Activated CD4-positive, alpha-beta T cell treated with anti-CD3 and anti-CD28 coated beads for 36 hours (primary cell): ENCODE results near the gene TPCN2. TPM values are rescaled to one million over a fixed set of nuclear protein-coding genes. Genes with fewer than 3 reads are reported as not detected.

ENCODE experiments used
- ATAC-seq: fragments of 200-7000 bp; cut with Tn5 transposase; one replicate; pipeline ENCODE4 v1.10.0; 2021; ENCODE audit warnings: mild to moderate bottlenecking, moderate library complexity
- CTCF ChIA-PET: fragments of 350-600 bp; sonication (Branson Sonifier 250); formaldehyde crosslinking; loops from one replicate; lab custom pipeline; 2021; ENCODE audit warnings: antibody characterized with exemption; lab: Charles Lee
- POLR2A ChIA-PET: fragments of 350-600 bp; sonication (Branson Sonifier 250); formaldehyde crosslinking; loops from one replicate; lab custom pipeline; 2021; ENCODE audit warnings: antibody characterized with exemption, inconsistent platforms; lab: Charles Lee
- DNase-seq: peaks from one replicate; pipeline ENCODE4 v3.0.0-alpha.2; 2020
- H3K27ac Mint-ChIP-seq: one replicate; pipeline ENCODE4 v1.8.0; 2021; ENCODE audit warnings: mixed read lengths
- H3K27me3 Mint-ChIP-seq: one replicate; pipeline ENCODE4 v1.8.0; 2021; ENCODE audit warnings: mixed read lengths
- H3K36me3 Mint-ChIP-seq: one replicate; pipeline ENCODE4 v1.8.0; 2021; ENCODE audit warnings: low read depth, mixed read lengths
- H3K4me1 Mint-ChIP-seq: one replicate; pipeline ENCODE4 v1.8.0; 2021; ENCODE audit warnings: mixed read lengths
- H3K4me3 Mint-ChIP-seq: one replicate; pipeline ENCODE4 v1.8.0; 2021; ENCODE audit warnings: mild to moderate bottlenecking, moderate library complexity, mixed read lengths
- H3K9me3 Mint-ChIP-seq: one replicate; pipeline ENCODE4 v1.8.0; 2021; ENCODE audit warnings: low read depth, mixed read lengths
- intact Hi-C, 2 experiments: fragments of 100-400 bp; cut with DNase I in 1 of 2; cut with micrococcal nuclease in 1 of 2; formaldehyde crosslinking; loops; one replicate each; pipeline versions ENCODE4 v1.14.2 to v1.15.1; 2022 to 2024; cut with DNase I, micrococcal nuclease
- total RNA-seq, 2 experiments: library from RNA; stranded (reverse); gene quantifications; one replicate each; pipeline ENCODE4 v1.2.3, GENCODE V29; 2021

The TPCN2 gene
- total RNA-seq, 2 experiments from 2014 or later, result 7.4 to 10.4 TPM

DNA sequence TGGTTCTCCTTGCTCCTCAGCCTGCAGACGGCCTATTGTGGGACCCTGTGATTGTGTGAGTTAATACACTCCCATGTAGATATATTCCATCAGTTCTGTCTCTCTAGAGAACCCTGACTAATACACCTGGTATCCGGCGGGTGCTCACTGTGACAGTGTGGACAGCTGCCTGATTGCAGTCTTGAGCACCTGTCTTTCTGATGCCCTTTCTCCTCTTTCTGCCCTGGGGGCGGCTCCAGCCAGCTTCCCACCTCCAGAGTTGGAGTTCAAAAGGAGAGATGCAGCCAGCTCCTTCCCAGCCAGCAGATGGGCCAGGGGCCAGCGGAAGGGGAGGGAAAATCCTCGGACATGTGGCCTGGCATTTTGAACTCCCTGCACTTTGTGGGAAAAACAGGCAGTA, 122.0 kb downstream of the TPCN2 start:
- H3K9me3 Mint-ChIP-seq, result peaks cover 5% of the 10 kb centered on the region
- H3K27me3 Mint-ChIP-seq, result no peaks in the 10 kb centered on the region
- H3K36me3 Mint-ChIP-seq, result no peaks in the 10 kb centered on the region
- ChIA-PET CTCF (interaction anchor here (0.6 kb wide), 1 partner anchor 114 kb away, joined by 3 read pairs; no protein-coding TSS in a partner anchor), POLR2A (interaction anchor here (0.6 kb wide), 1 partner anchor 376 kb away, joined by 3 read pairs; no protein-coding TSS in a partner anchor)
- no peak overlapping the region for H3K4me3 Mint-ChIP-seq
- peaks cover 15% of the 10 kb centered on the region for H3K4me1 Mint-ChIP-seq
- ATAC-seq (no peak), DNase-seq (no peak)
- intact Hi-C loops, result no loop called here
- H3K27ac Mint-ChIP-seq, result no peak overlapping the region

DNA sequence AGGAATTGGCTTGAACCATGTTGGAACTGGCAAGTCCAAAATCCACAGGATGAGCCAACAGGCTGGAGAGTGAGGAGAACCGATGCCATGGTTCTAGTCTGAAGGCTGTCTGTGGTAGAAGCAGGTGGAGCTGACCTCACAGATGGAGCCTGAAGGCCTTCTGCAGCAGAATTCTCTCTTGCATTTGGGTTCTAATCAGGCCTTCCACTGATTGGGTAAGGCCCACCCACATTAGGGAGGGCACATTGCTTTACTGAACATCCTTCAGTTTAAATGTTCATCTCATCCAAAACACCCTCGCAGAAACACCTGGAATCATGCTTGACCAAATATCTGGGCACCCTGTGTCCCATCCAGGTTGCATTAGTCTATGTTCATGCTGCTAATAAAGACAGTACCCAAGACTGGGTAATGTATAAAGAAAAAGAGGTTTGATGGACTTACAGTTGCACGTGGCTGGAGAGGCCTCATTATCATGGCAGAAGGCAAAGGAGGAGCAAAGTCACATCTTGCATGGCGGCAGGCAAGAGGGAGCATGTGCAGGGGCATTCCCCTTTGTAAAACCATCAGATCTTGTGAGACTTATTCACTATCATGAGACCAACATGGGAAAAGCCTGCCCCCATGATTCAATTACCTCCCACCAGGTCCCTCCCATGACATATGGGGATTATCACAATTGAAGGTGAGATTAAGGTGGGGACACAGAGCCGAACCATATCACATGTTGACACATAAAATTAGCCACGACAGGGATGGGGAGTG, 122.9 kb downstream of the TPCN2 start:
- Mint-ChIP-seq H3K9me3 (peaks cover 5% of the 10 kb centered on the region), H3K4me1 (peaks cover 6% of the 10 kb centered on the region), H3K36me3 (no peaks in the 10 kb centered on the region), H3K4me3 (no peak overlapping the region), H3K27ac (no peak overlapping the region), H3K27me3 (no peaks in the 10 kb centered on the region)
- POLR2A ChIA-PET, result no interaction called here
- intact Hi-C loops, result no loop called here
- CTCF ChIA-PET, result no interaction called here
- DNase-seq (no peak), ATAC-seq (no peak)

DNA sequence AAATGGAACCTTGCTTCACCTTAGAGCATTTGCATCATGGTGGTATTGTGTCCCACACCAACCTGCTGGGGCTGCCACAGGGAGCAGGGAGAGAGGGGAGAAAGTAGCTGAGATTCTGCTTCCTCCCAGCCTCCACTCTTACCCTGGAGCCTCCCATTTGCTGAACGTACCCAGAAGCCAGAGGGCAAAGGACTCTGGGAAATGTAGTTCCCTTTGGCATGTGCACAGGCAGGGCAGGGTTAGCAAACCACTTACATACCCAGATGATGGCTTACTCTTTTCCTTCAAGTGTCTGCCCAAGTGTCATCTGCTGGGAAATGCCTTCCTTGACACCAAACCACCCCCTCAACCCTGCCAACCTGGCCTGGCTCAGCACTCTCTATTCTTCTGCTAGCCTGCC, 123.9 kb downstream of the TPCN2 start:
- POLR2A ChIA-PET, result no interaction called here
- H3K36me3 Mint-ChIP-seq, result no peaks in the 10 kb centered on the region
- H3K9me3 Mint-ChIP-seq, result peaks cover 5% of the 10 kb centered on the region
- H3K4me3 Mint-ChIP-seq, result no peak overlapping the region
- H3K27ac Mint-ChIP-seq, result no peak overlapping the region
- CTCF ChIA-PET, result interaction anchor here (1.1 kb wide), 1 partner anchor 10 kb away, joined by 4 read pairs; no protein-coding TSS in a partner anchor
- no peaks in the 10 kb centered on the region for H3K27me3 Mint-ChIP-seq
- no peak for DNase-seq
- ATAC-seq, result peak; percentile 65
- intact Hi-C loops, result no loop called here
- H3K4me1 Mint-ChIP-seq, result no peaks in the 10 kb centered on the region

DNA sequence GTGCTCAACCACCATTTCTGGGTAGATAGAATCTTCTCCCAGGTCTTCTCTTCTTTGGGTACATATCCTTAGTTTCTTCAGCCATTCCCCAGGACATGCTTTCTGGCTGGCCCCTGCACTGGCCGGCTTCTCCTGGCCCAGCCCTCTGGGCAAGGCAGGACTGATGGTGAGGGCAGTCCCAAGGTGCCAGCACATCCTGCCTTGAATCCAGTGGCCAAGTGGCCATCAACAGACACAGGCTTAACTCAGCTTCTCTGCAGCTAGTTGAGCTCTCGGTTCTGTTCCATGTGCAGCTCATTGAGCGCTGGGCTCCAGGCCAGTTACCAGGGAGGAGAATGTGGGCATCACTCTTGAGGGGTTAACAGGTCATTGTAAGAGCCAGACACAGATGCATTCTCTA, 124.6 kb downstream of the TPCN2 start:
- H3K9me3 Mint-ChIP-seq, result peaks cover 5% of the 10 kb centered on the region
- POLR2A ChIA-PET, result no interaction called here
- ATAC-seq (no peak), DNase-seq (no peak)
- H3K4me3 Mint-ChIP-seq, result no peak overlapping the region
- no peaks in the 10 kb centered on the region for H3K27me3 Mint-ChIP-seq
- CTCF ChIA-PET, result interaction anchor here (0.7 to 1.1 kb wide), 2 partner anchors 9 to 10 kb away, joined by 3 to 4 read pairs; no protein-coding TSS in a partner anchor
- no peak overlapping the region for H3K27ac Mint-ChIP-seq
- H3K4me1 Mint-ChIP-seq, result no peaks in the 10 kb centered on the region
- H3K36me3 Mint-ChIP-seq, result no peaks in the 10 kb centered on the region
- intact Hi-C loops, result no loop called here

DNA sequence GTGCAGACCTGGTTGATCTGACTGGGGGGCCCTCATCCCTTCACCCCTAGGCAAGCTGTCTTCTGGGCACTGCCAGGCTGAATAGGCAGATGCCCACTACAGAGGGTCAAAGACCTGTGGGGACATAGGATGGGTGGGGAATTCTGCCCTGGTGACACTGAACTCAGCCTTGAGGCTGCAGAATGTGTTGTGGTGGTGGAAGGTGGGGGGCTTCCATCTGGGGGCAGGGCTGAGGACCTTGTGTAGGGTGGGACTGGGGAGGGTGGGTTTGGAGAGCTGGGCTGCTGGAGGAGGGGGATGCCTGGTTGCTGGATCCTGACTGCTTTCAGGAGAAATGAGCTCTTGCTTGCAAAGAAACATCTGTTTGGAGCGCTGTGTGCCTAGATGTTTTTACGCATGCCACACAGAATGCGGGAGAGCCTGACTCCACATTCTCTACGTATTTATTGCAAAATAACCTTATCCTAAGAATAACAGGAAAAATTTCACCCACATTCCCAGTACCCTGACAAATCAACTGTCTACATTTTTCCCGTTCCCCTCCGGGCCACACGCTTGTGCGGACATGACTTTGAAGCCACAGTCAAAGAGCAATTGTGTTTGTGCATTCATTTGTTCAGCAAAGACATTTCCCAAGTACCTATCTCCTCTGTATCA, 125.3 kb downstream of the TPCN2 start:
- no peaks in the 10 kb centered on the region for H3K36me3 Mint-ChIP-seq
- H3K4me1 Mint-ChIP-seq, result no peaks in the 10 kb centered on the region
- ChIA-PET CTCF (interaction anchor here (1.1 kb wide), 1 partner anchor 9 kb away, joined by 4 read pairs; no protein-coding TSS in a partner anchor), POLR2A (no interaction called here)
- H3K27me3 Mint-ChIP-seq, result no peaks in the 10 kb centered on the region
- ATAC-seq (no peak), DNase-seq (no peak)
- no peak overlapping the region for H3K27ac Mint-ChIP-seq
- intact Hi-C loops, result no loop called here
- peaks cover 5% of the 10 kb centered on the region for H3K9me3 Mint-ChIP-seq
- H3K4me3 Mint-ChIP-seq, result no peak overlapping the region

DNA sequence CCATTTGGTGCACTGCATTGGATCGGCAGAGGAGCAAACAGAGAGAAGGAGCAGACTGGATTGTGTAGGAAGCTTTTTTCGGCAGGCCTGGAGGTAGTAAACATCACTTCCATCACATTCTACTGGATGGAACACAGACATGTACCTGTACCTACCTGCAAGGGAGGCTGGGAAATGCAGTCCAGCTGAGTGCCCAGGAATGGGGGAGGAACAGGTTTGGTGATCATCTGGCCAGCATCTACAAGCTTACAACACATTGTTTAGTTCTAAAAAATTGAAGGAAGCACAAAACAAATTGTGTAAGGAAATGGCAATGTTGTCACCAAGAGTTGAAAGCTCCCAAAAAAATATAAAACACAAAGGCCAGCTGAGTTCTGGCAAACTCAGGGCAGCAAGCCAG, 126.1 kb downstream of the TPCN2 start:
- DNase-seq (no peak), ATAC-seq (no peak)
- Mint-ChIP-seq H3K36me3 (no peaks in the 10 kb centered on the region), H3K27me3 (no peaks in the 10 kb centered on the region), H3K4me1 (no peaks in the 10 kb centered on the region), H3K27ac (no peak overlapping the region), H3K9me3 (peaks cover 5% of the 10 kb centered on the region), H3K4me3 (no peak overlapping the region)
- intact Hi-C loops, result no loop called here
- ChIA-PET POLR2A (no interaction called here), CTCF (interaction anchor here (0.7 kb wide), 1 partner anchor 147 kb away, joined by 3 read pairs; no protein-coding TSS in a partner anchor)

DNA sequence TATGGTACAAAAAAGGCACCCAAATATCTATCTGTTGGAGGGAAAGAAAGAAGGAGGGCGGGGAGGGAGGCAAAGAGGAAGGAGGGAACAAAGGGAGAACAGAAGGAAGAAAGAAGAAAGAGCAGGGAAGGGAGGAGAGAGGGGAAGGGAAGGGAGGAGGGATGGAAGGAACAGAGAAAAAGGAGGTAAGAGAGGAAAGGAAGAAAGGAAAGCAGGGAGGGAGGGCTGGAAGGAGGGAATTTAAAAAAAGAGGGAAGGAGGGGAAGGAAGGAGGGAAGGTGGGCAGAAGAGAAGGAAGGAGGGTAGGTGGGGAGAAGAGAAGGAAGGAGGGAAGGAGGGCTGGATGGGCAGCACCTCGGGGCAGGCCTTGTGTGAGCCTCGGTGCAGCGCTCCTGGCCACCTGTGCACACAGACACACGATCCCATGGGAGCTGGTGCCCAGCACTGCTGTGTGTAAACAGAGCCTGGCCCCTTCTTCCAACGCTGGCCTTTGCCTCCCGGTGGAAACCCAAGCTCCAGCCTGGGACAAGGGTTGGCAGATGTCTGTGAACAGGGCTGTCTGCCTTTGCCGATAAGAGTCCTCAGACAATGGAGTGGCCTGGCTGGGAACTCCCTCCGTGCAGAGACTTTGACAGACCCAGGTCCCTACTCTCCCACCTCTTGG, 130.2 kb downstream of the TPCN2 start:
- peaks cover 5% of the 10 kb centered on the region for H3K9me3 Mint-ChIP-seq
- ATAC-seq, result no peak
- H3K36me3 Mint-ChIP-seq, result no peaks in the 10 kb centered on the region
- H3K27ac Mint-ChIP-seq, result no peak overlapping the region
- H3K4me3 Mint-ChIP-seq, result no peak overlapping the region
- ChIA-PET CTCF (no interaction called here), POLR2A (no interaction called here)
- intact Hi-C loops, result no loop called here
- no peaks in the 10 kb centered on the region for H3K4me1 Mint-ChIP-seq
- no peaks in the 10 kb centered on the region for H3K27me3 Mint-ChIP-seq
- DNase-seq, result no peak

DNA sequence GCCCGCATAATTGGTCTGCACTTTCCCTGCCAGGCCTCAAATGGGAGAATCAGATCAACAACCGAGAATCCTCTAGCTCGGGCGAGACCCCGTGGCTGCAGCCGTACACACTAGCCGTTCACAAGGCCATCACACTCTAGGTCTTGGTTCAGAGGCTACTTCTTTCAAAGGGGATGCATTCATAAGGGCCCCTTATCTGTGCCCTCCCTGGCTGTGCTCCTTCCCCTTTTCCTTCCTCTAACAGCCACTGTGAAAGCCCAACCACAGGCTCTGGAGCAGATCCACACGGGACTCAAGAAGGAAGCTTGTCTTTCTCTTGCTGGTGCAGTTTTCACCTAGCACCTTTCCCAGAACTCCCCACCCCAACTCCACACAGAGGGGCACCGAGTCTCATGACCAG, 131.5 kb downstream of the TPCN2 start:
- no peak for DNase-seq
- H3K27ac Mint-ChIP-seq, result no peak overlapping the region

DNA sequence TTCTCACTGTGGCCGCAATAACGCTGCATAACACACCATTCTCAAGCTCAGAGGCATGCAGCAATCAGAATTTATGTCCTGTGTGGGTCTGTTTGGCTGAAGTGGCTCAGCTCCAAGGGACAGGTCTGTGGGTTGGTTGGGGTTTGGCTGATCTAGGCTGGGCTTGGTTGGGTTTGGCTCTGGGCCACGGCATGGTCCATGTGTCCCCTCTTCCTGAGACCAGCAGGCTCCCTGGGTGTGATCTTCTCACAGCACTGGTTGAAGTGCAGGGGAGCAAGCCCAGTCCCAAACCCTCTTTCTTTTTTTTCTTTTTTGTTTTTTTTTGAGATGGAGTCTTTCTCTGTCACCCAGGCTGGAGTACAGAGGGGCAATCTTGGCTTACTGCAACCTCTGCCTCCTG, 132.0 kb downstream of the TPCN2 start:
- no peaks in the 10 kb centered on the region for H3K9me3 Mint-ChIP-seq
- H3K27ac Mint-ChIP-seq, result no peak overlapping the region
- no peaks in the 10 kb centered on the region for H3K36me3 Mint-ChIP-seq
- DNase-seq, result no peak
- intact Hi-C loops, result no loop called here
- POLR2A ChIA-PET, result no interaction called here
- H3K4me3 Mint-ChIP-seq, result no peak overlapping the region
- H3K27me3 Mint-ChIP-seq, result peaks cover 1% of the 10 kb centered on the region
- no peaks in the 10 kb centered on the region for H3K4me1 Mint-ChIP-seq
- ATAC-seq, result no peak
- CTCF ChIA-PET, result no interaction called here

More for the DNA sequence above, 131.5 kb downstream of the TPCN2 start:
- H3K36me3 Mint-ChIP-seq, result no peaks in the 10 kb centered on the region
- H3K4me1 Mint-ChIP-seq, result no peaks in the 10 kb centered on the region
- no peak overlapping the region for H3K4me3 Mint-ChIP-seq
- H3K27me3 Mint-ChIP-seq, result peaks cover 1% of the 10 kb centered on the region
- intact Hi-C loops, result no loop called here
- ATAC-seq, result no peak
- CTCF ChIA-PET, result interaction anchor here (0.6 kb wide), 1 partner anchor 384 kb away, joined by 4 read pairs; no protein-coding TSS in a partner anchor
- H3K9me3 Mint-ChIP-seq, result peaks cover 1% of the 10 kb centered on the region
- POLR2A ChIA-PET, result no interaction called here

DNA sequence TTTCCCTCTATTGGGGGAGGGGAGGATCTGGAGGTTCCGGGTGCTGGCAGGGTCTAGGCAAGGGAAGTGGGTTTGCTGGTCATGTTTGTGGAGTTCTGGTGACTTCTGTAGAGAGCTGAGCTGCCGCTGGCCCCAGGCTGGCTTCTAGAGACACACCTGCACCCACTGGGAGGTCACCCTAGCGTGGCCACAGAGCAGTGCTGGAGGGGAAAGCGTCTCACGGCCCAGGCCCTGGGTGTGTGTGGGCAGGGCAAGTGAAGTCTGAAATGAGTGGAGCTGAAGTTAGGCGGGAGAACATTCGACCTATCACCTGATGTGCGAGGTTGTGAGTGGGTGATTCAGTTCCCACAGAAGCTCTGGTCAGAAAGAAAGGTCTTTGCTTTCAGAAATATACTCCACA, 134.9 kb downstream of the TPCN2 start:
- intact Hi-C loops, result no loop called here
- H3K9me3 Mint-ChIP-seq, result peaks cover 5% of the 10 kb centered on the region
- ChIA-PET CTCF (interaction anchor here (1.3 kb wide), 1 partner anchor 10 kb away, joined by 4 read pairs; no protein-coding TSS in a partner anchor), POLR2A (no interaction called here)
- ATAC-seq (peak; percentile 16), DNase-seq (peak; percentile 10)
- no peak overlapping the region for H3K4me3 Mint-ChIP-seq
- peaks cover 1% of the 10 kb centered on the region for H3K27me3 Mint-ChIP-seq
- no peaks in the 10 kb centered on the region for H3K36me3 Mint-ChIP-seq
- H3K27ac Mint-ChIP-seq, result no peak overlapping the region
- no peaks in the 10 kb centered on the region for H3K4me1 Mint-ChIP-seq
